ENCODE data around the gene SMAD3.
A peak's percentile ranks its signal among the peaks of the same experiment; 100 is the strongest.
"Not testable (repeated sequence)": the region's sequence is repeated elsewhere in the genome, so short reads cannot be mapped to it uniquely, and the experiment has no call there.

The SMAD3 gene

GRCh38 chr15:67065531-67066005 is at the start of gene SMAD3:
Gene SMAD3 (plus strand): TSS chr15:67065602. CDS start chr15:67066155, 553 bp downstream.
- DNase-seq (ENCODE audit: low spot score): peak; percentile 69

GRCh38 chr15:67017311-67017710 is 48.1 kb upstream of the SMAD3 start:
- DNase-seq (ENCODE audit: low spot score): no peak

GRCh38 chr15:67018026-67018425 is 47.4 kb upstream of the SMAD3 start:
- DNase-seq (ENCODE audit: low spot score): no peak

- no peak for DNase-seq (ENCODE audit: low spot score)
Observed at GRCh38 chr15:67018441-67018840, 47.0 kb upstream of the SMAD3 start.

GRCh38 chr15:67019069-67019468 is 46.3 kb upstream of the SMAD3 start:
- no peak for DNase-seq (ENCODE audit: low spot score)

GRCh38 chr15:67019884-67020520 is 45.4 kb upstream of the SMAD3 start:
- DNase-seq (ENCODE audit: low spot score): no peak

- not testable (repeated sequence) for DNase-seq (ENCODE audit: low spot score)
Observed at GRCh38 chr15:67020668-67021067, 44.7 kb upstream of the SMAD3 start.

GRCh38 chr15:67021455-67021854 is 43.9 kb upstream of the SMAD3 start:
- DNase-seq (ENCODE audit: low spot score): no peak

- DNase-seq (ENCODE audit: low spot score): no peak
Observed at GRCh38 chr15:67022587-67023105, 42.8 kb upstream of the SMAD3 start.

GRCh38 chr15:67023517-67024313 is 41.7 kb upstream of the SMAD3 start:
- no peak for DNase-seq (ENCODE audit: low spot score)

- peak; percentile 68 for DNase-seq (ENCODE audit: low spot score)
Observed at GRCh38 chr15:67024314-67024997, 40.9 kb upstream of the SMAD3 start.

GRCh38 chr15:67024998-67025368 is 40.4 kb upstream of the SMAD3 start:
- no peak for DNase-seq (ENCODE audit: low spot score)

GRCh38 chr15:67025719-67026609 is 39.4 kb upstream of the SMAD3 start:
- peak; percentile 28 for DNase-seq (ENCODE audit: low spot score)

GRCh38 chr15:67026610-67026967 is 38.8 kb upstream of the SMAD3 start:
- DNase-seq (ENCODE audit: low spot score): no peak

- DNase-seq (ENCODE audit: low spot score): not testable (repeated sequence)
Observed at GRCh38 chr15:67028440-67028839, 37.0 kb upstream of the SMAD3 start.

GRCh38 chr15:67030036-67030762 is 35.2 kb upstream of the SMAD3 start:
- no peak for DNase-seq (ENCODE audit: low spot score)

GRCh38 chr15:67031331-67031730 is 34.1 kb upstream of the SMAD3 start:
- no peak for DNase-seq (ENCODE audit: low spot score)

GRCh38 chr15:67032608-67033007 is 32.8 kb upstream of the SMAD3 start:
- DNase-seq (ENCODE audit: low spot score): no peak

- no peak for DNase-seq (ENCODE audit: low spot score)
Observed at GRCh38 chr15:67033012-67033411, 32.4 kb upstream of the SMAD3 start.

GRCh38 chr15:67033571-67034044 is 31.8 kb upstream of the SMAD3 start:
- DNase-seq (ENCODE audit: low spot score): no peak

- DNase-seq (ENCODE audit: low spot score): no peak
Observed at GRCh38 chr15:67035886-67036285, 29.5 kb upstream of the SMAD3 start.
